Esophagus squamous epithelium (tissue), 5 donors: Measurements from ENCODE around the gene MYZAP. TPM values are rescaled to one million over a fixed set of nuclear protein-coding genes. Genes with fewer than 3 reads are reported as not detected.

Source experiments
- DNase-seq: peaks from one replicate; lab custom pipeline; 2025; lab: John Stamatoyannopoulos, UW
- H3K27ac ChIP-seq, 4 donors: fragments of 200-600 bp; sonication (generic); one replicate each; pipeline ENCODE4 v1.5.1; 2016 to 2019; ENCODE audit warnings: mild to moderate bottlenecking in 1 of 4
- H3K27me3 ChIP-seq, 4 donors: fragments of 200-600 bp; sonication (generic); 1 replicate in 3 of 4; 2 replicates in 1 of 4; pipeline versions ENCODE4 v1.5.1 to v1.6.0; 2017 to 2021; ENCODE audit warnings: antibody characterized with exemption in 1 of 4
- H3K36me3 ChIP-seq, 3 donors: fragments of 200-600 bp; sonication (generic); one replicate each; pipeline ENCODE4 v1.5.1; 2016 to 2019
- H3K4me1 ChIP-seq, 3 donors: fragments of 200-600 bp; sonication (generic); one replicate each; pipeline ENCODE4 v1.5.1; 2017 to 2019
- H3K4me3 ChIP-seq, 4 donors: fragments of 200-600 bp; sonication (generic); 1 replicate in 3 of 4; 2 replicates in 1 of 4; pipeline ENCODE4 v1.5.1; 2016 to 2019; ENCODE audit warnings: mild to moderate bottlenecking in 2 of 4, moderate library complexity in 1 of 4
- H3K9me3 ChIP-seq, 3 donors: fragments of 200-600 bp; sonication (generic); one replicate each; pipeline ENCODE4 v1.5.1; 2016 to 2019
- CTCF ChIP-seq, 6 experiments: fragments of 450-650 bp in 4 of 6; fragments of 200-600 bp in 2 of 6; sonication (generic) in 2 of 6; IDR thresholded peaks; one replicate each; pipeline ENCODE4 v1.5.1; 2016 to 2019; ENCODE audit warnings: antibody characterized with exemption in 6 of 6, mild to moderate bottlenecking in 4 of 6, moderate library complexity in 4 of 6
- POLR2A ChIP-seq, 4 donors: fragments of 450-650 bp; IDR thresholded peaks; one replicate each; pipeline ENCODE4 v1.6.1; 2017; ENCODE audit warnings: antibody characterized with exemption in 4 of 4, mild to moderate bottlenecking in 4 of 4, moderate library complexity in 3 of 4
- WGBS, 2 donors: methylation state at CpG; one replicate each; pipeline ENCODE4 v1.1.5; 2018; 5-methylcytosine and 5-hydroxymethylcytosine counted together
- intact Hi-C: fragments of 100-400 bp; cut with DNase I; formaldehyde crosslinking; loops from one replicate; pipeline ENCODE4 v1.15.0; 2022
- total RNA-seq, 4 donors: library from RNA; depleted of rRNA; stranded (reverse); fragments of >200 nt; gene quantifications; one replicate each; pipeline ENCODE4 v1.1.0, GENCODE V29; 2016
- donor health status: DM: yes; HTN: yes; CAD: no.

The MYZAP gene
- total RNA-seq: 10 to 100 TPM; 21.2 to 36.0 (median 26.5) TPM

- Histone ChIP-seq H3K9me3 (no peaks in the 10 kb centered on the region), H3K4me1 (peaks cover 0 to 84% (median 6%) of the 10 kb centered on the region in 3 donors), H3K27ac (peak within 1 kb of the TSS; percentile 79 to 86 (median 82)), H3K36me3 (no peaks in the 10 kb centered on the region), H3K27me3 (peaks cover 0 to 11% (median 0%) of the 10 kb centered on the region in 4 donors), H3K4me3 (peak within 1 kb of the TSS; percentile 54 to 81 (median 64))
- DNase-seq: no peak
- intact Hi-C loops: no loop called here
- TF ChIP-seq POLR2A (IDR thresholded peaks at IDR 0.05): peak in 1 of 4 donors; percentile 40
- no peak for TF ChIP-seq CTCF (IDR thresholded peaks at IDR 0.05)
- 53% methylated on average over 2 of the region's 58 CpGs; no CpG with 5 or more reads in 1 of the 2 donors for WGBS, 2 donors
Observed at GRCh38 chr15:57591822-57592367, at the start of gene MYZAP. MYZAP (plus strand) TSS chr15:57591904; CDS start chr15:57592035, 131 bp downstream.

GRCh38 chr15:57542505-57542817 lies 49.2 kb upstream of the MYZAP start:
- Histone ChIP-seq H3K9me3 (no peaks in the 10 kb centered on the region), H3K4me1 (no peaks in the 10 kb centered on the region), H3K4me3 (no peak overlapping the region), H3K27ac (no peak overlapping the region), H3K36me3 (peaks cover 0 to 9% (median 0%) of the 10 kb centered on the region in 3 donors), H3K27me3 (no peaks in the 10 kb centered on the region)
- peak in 1 of 6 experiments; percentile 8 for TF ChIP-seq CTCF (IDR thresholded peaks at IDR 0.05)
- no peak for TF ChIP-seq POLR2A (IDR thresholded peaks at IDR 0.05)
- intact Hi-C loops: no loop called here
- DNase-seq: no peak
- WGBS, 2 donors: 28 to 31% methylated on average over 3 to 4 of the region's 4 CpGs

GRCh38 chr15:57544848-57545480 lies 46.7 kb upstream of the MYZAP start:
- no peak overlapping the region for H3K27ac ChIP-seq
- no peak for DNase-seq
- H3K4me3 ChIP-seq: no peak overlapping the region
- intact Hi-C loops: no loop called here
- no peaks in the 10 kb centered on the region for H3K27me3 ChIP-seq
- 76 to 77% methylated on average over 7 to 10 of the region's 11 CpGs for WGBS, 2 donors
- TF ChIP-seq CTCF (IDR thresholded peaks at IDR 0.05): no peak
- TF ChIP-seq POLR2A (IDR thresholded peaks at IDR 0.05): no peak
- no peaks in the 10 kb centered on the region for H3K9me3 ChIP-seq
- H3K4me1 ChIP-seq: no peaks in the 10 kb centered on the region
- H3K36me3 ChIP-seq: peaks cover 0 to 9% (median 0%) of the 10 kb centered on the region in 3 donors

- no peak for DNase-seq
- Histone ChIP-seq H3K4me1 (peaks cover 0 to 8% (median 1%) of the 10 kb centered on the region in 3 donors), H3K9me3 (no peaks in the 10 kb centered on the region)
Observed at GRCh38 chr15:57545995-57546394, 45.7 kb upstream of the MYZAP start.

More at GRCh38 chr15:57545995-57546394, 45.7 kb upstream of the MYZAP start:
- H3K36me3 ChIP-seq: peaks cover 0 to 9% (median 0%) of the 10 kb centered on the region in 3 donors
- no peak overlapping the region for H3K27ac ChIP-seq
- intact Hi-C loops: no loop called here
- H3K4me3 ChIP-seq: no peak overlapping the region
- TF ChIP-seq CTCF (IDR thresholded peaks at IDR 0.05) (no peak), POLR2A (IDR thresholded peaks at IDR 0.05) (no peak)
- H3K27me3 ChIP-seq: no peaks in the 10 kb centered on the region
- WGBS, 2 donors: 90% methylated on average over 7 to 8 of the region's 8 CpGs
